Right forelimb (tissue), 1 donor: ENCODE data around the gene AGBL1.
"Not testable (repeated sequence)": the region's sequence is repeated elsewhere in the genome, so short reads cannot be mapped to it uniquely, and the experiment has no call there.

Experiments
- DNase-seq: peaks from one replicate; pipeline ENCODE4 v3.0.0-alpha.2; 2018

The AGBL1 gene

DNA sequence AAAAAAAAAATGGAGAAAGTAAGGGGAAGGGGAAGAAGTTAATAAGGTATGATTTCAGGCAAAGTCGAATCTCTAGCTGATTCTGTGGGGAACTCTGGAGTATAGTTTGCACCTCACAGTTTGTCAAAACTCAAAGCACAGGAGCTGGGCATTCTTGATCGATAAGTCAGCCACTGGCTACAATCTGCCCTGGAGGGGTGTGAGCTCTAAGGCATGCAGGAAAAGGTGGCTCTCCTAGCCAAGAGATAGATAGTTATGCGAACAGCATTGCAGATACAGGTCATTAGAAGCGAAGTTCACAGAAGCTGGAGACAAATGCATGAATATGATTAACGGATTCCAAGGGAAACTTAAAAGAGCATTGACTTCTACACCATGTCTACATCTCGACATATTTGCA is 952.6 kb downstream of the AGBL1 start:
- DNase-seq, result no peak

DNA sequence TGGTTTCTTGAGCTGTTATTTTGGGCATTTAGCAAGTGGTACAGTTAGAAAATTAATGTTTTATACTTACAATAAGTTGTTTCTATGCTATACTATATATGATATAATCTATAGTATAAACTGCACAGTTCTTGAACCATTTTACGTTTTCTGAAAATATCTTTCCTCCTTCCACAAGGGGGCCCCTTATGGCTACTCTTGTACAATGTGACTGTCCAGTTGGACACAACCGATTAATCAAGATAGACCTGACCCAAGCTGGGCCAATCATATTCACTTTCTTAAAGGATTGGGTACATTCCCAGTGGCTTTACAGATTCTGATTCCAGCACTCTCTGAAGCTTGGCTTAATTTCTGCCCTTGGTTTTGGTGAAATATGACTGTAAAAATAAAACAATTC is 953.4 kb downstream of the AGBL1 start:
- no peak for DNase-seq

DNA sequence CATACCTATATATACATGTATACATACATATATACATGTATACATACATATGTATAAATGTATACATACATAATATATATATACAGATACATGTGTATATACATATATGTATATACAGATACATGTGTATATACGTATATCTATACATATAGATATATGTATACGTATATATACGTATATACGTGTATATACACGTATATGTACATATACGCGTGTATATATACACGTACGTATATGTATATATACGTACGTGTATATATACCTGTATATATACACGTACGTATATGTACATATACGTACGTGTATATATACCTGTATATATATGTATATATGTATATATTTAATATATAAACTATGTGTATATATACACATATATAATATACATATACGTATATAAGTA is 955.2 kb downstream of the AGBL1 start:
- DNase-seq, result no peak

DNA sequence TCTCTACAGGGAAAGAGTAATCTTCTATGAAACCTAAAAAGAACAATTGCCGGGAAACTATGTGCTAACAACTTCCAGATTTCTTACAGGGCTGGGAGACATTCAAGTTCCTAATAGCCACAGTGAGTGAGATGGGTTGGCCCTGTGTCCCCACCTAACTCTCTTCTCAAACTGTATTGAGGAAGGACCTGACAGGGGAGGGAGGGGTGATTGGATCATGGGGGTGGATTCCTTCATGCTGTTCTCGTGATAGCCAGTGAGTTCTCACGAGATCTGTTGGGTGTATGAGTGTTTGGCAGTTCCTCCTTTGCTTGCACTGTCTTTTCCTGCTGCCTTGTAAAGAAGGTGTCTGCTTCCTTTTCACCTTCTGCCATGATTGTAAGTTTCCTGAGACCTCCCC is 958.7 kb downstream of the AGBL1 start:
- DNase-seq, result peak; percentile 38

DNA sequence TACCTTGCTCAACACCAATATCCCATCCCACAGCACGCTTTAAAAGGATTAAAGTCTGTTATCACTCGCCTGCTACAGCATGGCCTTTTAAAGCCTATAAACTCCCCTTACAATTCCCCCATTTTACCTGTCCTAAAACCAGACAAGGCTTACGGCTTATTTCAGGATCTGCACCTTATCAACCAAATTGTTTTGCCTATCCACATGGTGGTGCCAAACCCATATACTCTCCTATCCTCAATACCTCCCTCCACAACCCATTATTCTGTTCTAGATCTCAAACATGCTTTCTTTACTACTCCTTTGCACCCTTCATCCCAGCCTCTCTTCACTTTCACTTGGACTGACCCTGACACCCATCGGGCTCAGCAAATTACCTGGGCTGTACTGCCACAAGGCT is 962.9 kb downstream of the AGBL1 start:
- DNase-seq, result not testable (repeated sequence)

DNA sequence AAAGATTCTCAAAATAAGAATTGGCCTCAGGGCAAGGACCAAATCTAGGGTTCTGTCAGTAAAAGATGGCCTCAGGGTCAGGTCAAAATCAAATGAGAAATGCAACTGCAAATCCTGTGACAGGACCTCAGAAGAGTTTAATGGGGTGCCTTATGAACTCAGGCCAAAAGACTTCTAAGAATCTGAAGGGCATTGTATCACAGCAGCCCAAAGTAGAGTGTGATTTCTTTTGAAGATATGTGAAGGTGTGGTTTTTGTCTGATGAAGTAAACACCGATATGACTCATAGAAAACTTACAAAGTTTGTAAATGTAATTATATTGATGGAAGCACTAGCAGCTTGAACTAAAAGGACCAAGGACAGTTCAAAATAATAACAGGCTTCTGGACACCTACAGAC is 966.1 kb downstream of the AGBL1 start:
- no peak for DNase-seq

DNA sequence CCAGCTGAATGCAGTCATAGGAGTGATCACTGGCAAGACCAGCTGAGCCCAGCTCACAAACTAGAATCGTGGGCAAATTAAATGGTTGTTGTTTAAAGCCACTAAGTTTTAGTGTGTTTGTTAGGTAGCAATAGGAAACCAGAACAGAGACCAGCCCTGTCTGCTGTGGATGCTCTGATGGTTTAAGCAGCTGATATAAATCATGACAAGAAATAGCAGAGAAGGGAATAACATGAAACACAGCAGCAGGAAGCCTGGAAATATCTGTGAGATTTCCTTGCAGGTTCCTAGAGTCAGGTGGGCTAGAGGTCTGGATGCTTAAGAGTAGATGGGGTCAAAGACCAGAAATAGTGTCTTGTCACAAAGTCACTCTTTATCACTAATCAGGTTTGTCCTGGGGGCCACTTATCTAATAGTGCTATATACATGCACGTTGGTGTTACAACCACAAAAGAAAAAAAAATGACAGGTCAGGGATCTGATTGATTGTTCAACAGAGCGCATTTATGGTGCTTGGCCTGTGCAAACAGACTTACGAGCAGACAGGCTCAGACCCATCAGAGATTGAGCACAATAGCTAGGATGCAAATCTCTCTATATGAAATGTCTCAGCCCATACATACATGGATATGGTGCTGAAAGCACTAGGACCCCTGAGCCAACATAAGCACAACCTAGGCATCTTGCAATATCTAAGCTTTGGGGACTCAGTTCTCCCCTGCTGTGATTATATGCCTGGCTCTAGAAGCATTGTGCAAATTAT is 967.7 kb downstream of the AGBL1 start:
- no peak for DNase-seq
